HUES48 (cell line): Measurements from ENCODE around the gene ARFRP1.

Experiments
- H3K27ac ChIP-seq: one replicate; pipeline ENCODE4 v1.7.0; 2013; ENCODE audit warnings: low read depth, low read length, inconsistent platforms
- H3K27me3 ChIP-seq: 2 replicates; pipeline ENCODE4 v1.6.1; 2013; ENCODE audit warnings: mild to moderate bottlenecking, low read length; ENCODE audit not compliant: control insufficient read depth, insufficient read depth
- H3K36me3 ChIP-seq: 2 replicates; pipeline ENCODE4 v1.6.1; 2013; ENCODE audit warnings: low read length; ENCODE audit not compliant: control insufficient read depth, insufficient read depth
- H3K4me1 ChIP-seq: 2 replicates; pipeline ENCODE4 v1.6.1; 2013; ENCODE audit warnings: mild to moderate bottlenecking, low read length; ENCODE audit not compliant: control insufficient read depth, insufficient read depth
- H3K4me3 ChIP-seq: 2 replicates; pipeline ENCODE4 v1.5.1; 2013; ENCODE audit warnings: mild to moderate bottlenecking, low read depth, low read length
- H3K9ac ChIP-seq: 2 replicates; pipeline ENCODE4 v1.6.1; 2013; ENCODE audit warnings: mild to moderate bottlenecking, low read depth, low read length, moderate library complexity
- H3K9me3 ChIP-seq: 2 replicates; pipeline ENCODE4 v1.6.1; 2013; ENCODE audit warnings: low read length; ENCODE audit not compliant: control insufficient read depth, insufficient read depth

Gene ARFRP1

GRCh38 chr20:63742381-63743024, 34.7 kb upstream of the ARFRP1 start:
- Histone ChIP-seq H3K9ac (no peak overlapping the region), H3K27ac (no peak overlapping the region), H3K27me3 (no peaks in the 10 kb centered on the region), H3K9me3 (no peaks in the 10 kb centered on the region), H3K36me3 (peaks cover 23% of the 10 kb centered on the region), H3K4me3 (no peak overlapping the region), H3K4me1 (peaks cover 13% of the 10 kb centered on the region; the same call in 1 of the 2 replicates)

- Histone ChIP-seq H3K9ac (no peak overlapping the region), H3K27ac (peak overlapping the region; percentile 85), H3K9me3 (no peaks in the 10 kb centered on the region), H3K27me3 (no peaks in the 10 kb centered on the region), H3K4me3 (peak overlapping the region; percentile 80; the same call in 1 of the 2 replicates), H3K4me1 (peaks cover 13% of the 10 kb centered on the region; the same call in 1 of the 2 replicates), H3K36me3 (peaks cover 23% of the 10 kb centered on the region)
Observed at GRCh38 chr20:63741676-63742380, 34.1 kb upstream of the ARFRP1 start.

GRCh38 chr20:63741354-63741675, 33.5 kb upstream of the ARFRP1 start:
- H3K9me3 ChIP-seq: no peaks in the 10 kb centered on the region
- H3K36me3 ChIP-seq: peaks cover 23% of the 10 kb centered on the region
- H3K4me1 ChIP-seq: peaks cover 13% of the 10 kb centered on the region; the same call in 1 of the 2 replicates
- H3K9ac ChIP-seq: no peak overlapping the region
- no peaks in the 10 kb centered on the region for H3K27me3 ChIP-seq
- peak overlapping the region; percentile 80 for H3K4me3 ChIP-seq
- H3K27ac ChIP-seq: peak overlapping the region; percentile 85

GRCh38 chr20:63740627-63741353, 33.0 kb upstream of the ARFRP1 start:
- peak overlapping the region; percentile 80 for H3K4me3 ChIP-seq
- no peaks in the 10 kb centered on the region for H3K27me3 ChIP-seq
- peak overlapping the region; percentile 51; the same call in 1 of the 2 replicates for H3K9ac ChIP-seq
- H3K4me1 ChIP-seq: peaks cover 13% of the 10 kb centered on the region; the same call in 1 of the 2 replicates
- no peaks in the 10 kb centered on the region for H3K9me3 ChIP-seq
- peak overlapping the region; percentile 85 for H3K27ac ChIP-seq
- peaks cover 28% of the 10 kb centered on the region for H3K36me3 ChIP-seq

- Histone ChIP-seq H3K27me3 (no peaks in the 10 kb centered on the region), H3K36me3 (peaks cover 34% of the 10 kb centered on the region), H3K9me3 (no peaks in the 10 kb centered on the region), H3K4me1 (peaks cover 13% of the 10 kb centered on the region; the same call in 1 of the 2 replicates), H3K9ac (peak overlapping the region; percentile 51; the same call in 1 of the 2 replicates), H3K4me3 (peak overlapping the region; percentile 80), H3K27ac (peak overlapping the region; percentile 85)
Observed at GRCh38 chr20:63740070-63740626, 32.4 kb upstream of the ARFRP1 start.

- H3K36me3 ChIP-seq: peaks cover 42% of the 10 kb centered on the region
- peak within 1 kb of the TSS; percentile 80 for H3K4me3 ChIP-seq
- H3K9me3 ChIP-seq: no peaks in the 10 kb centered on the region
- H3K27me3 ChIP-seq: no peaks in the 10 kb centered on the region
- H3K27ac ChIP-seq: peak within 1 kb of the TSS; percentile 85
- H3K4me1 ChIP-seq: peaks cover 13% of the 10 kb centered on the region; the same call in 1 of the 2 replicates
- H3K9ac ChIP-seq: peak within 1 kb of the TSS; percentile 51; the same call in 1 of the 2 replicates
Observed at GRCh38 chr20:63739130-63740069, 31.6 kb upstream of the ARFRP1 start, which contains the start of gene SLC2A4RG. Gene SLC2A4RG (plus strand): TSS chr20:63739776. CDS start chr20:63739913, 137 bp downstream.

GRCh38 chr20:63738687-63739129, 30.9 kb upstream of the ARFRP1 start:
- peak overlapping the region; percentile 73 for H3K27ac ChIP-seq
- peaks cover 43% of the 10 kb centered on the region for H3K36me3 ChIP-seq
- no peaks in the 10 kb centered on the region for H3K9me3 ChIP-seq
- H3K27me3 ChIP-seq: no peaks in the 10 kb centered on the region
- peak overlapping the region; percentile 58 for H3K4me3 ChIP-seq
- no peak overlapping the region for H3K9ac ChIP-seq
- peaks cover 13% of the 10 kb centered on the region; the same call in 1 of the 2 replicates for H3K4me1 ChIP-seq

GRCh38 chr20:63737945-63738686, 30.3 kb upstream of the ARFRP1 start:
- H3K9ac ChIP-seq: no peak overlapping the region

GRCh38 chr20:63737695-63737944, 29.8 kb upstream of the ARFRP1 start:
- Histone ChIP-seq H3K4me1 (peaks cover 13% of the 10 kb centered on the region; the same call in 1 of the 2 replicates), H3K27me3 (no peaks in the 10 kb centered on the region), H3K9me3 (no peaks in the 10 kb centered on the region), H3K27ac (no peak overlapping the region), H3K36me3 (peaks cover 42% of the 10 kb centered on the region), H3K4me3 (peak overlapping the region; percentile 50; the same call in 1 of the 2 replicates), H3K9ac (no peak overlapping the region)

More at GRCh38 chr20:63737945-63738686, 30.3 kb upstream of the ARFRP1 start:
- Histone ChIP-seq H3K4me1 (peaks cover 13% of the 10 kb centered on the region; the same call in 1 of the 2 replicates), H3K4me3 (peak overlapping the region; percentile 50), H3K36me3 (peaks cover 43% of the 10 kb centered on the region), H3K27me3 (no peaks in the 10 kb centered on the region), H3K27ac (peak overlapping the region; percentile 73), H3K9me3 (no peaks in the 10 kb centered on the region)
